HG03354 (cell line): ENCODE results near the gene CTDSPL.
"Not testable (repeated sequence)": the region's sequence is repeated elsewhere in the genome, so short reads cannot be mapped to it uniquely, and the experiment has no call there.

Experiments used
- ATAC-seq: cut with Tn5 transposase; IDR thresholded peaks from one replicate; pipeline ENCODE4 v1.9.1; 2021; ENCODE audit warnings: mild to moderate bottlenecking; ENCODE audit not compliant: unreplicated experiment, poor library complexity, severe bottlenecking

CTDSPL gene

DNA sequence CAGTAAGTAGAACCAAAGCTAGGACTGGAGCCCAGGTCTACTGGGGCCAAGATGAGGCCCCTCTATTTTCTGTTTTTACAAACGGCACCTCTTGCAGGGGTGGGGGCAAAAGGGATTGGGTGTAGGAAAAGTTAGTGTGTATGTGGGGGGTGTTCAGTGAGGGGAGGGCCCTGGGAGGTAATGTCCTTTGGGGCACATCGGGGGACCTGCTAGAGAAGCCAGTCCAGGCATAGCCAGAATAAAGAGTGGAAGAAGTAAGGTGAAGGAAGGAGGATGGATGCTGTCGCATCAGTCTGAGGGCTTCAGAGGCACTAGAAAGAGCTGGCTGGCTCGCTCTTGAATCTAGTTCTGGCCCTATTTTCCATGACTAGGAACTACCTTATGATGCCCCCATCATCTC, 165.2 kb downstream of the CTDSPL start:
- ATAC-seq, result no peak

DNA sequence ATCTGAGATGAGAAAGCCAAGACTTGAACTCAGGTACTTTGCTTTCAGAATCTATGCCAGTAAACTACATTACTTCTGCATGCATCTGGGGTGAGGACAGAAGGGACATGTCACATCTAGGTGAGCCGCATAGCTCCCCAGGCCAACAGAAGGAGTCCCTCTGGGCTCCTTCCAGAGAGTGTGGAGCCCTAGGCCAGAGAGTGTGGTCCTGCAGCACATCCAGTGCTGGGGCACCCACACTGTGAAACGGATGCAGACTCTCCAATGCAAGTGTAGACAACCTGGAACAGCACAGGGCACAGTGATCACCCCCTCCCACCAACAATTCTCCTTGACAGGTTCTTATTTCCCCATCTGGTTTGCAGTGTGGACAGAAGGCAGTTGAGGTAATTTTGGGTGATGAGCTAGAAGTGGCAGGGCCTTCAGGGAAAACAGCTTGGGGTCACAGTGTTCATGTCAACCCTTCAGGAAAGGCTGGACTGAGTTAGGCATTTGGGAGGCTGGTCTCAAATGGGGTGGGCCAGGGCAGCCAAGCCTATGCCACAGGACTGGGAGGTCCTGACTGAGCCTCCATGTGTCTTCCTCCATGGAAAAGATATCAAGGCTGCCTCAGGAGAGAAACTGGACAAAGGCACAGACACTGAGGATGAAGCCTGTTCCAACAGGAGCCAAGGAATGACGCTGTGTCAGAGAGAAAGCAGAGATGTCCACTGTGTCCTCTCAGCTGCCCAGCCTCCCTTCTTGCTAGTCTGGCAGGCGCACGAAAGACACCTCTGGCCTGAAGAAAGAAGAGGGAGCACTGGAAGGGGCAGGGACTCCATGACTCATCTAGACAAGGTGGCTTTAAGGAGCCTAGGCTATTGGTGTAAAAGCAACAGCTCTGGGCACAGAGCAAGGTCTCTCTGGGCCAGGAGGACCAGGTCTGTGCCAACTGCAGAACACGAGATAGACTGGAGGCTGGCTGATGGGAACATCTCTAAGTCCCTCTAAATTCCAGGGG, 166.1 kb downstream of the CTDSPL start:
- no peak for ATAC-seq

DNA sequence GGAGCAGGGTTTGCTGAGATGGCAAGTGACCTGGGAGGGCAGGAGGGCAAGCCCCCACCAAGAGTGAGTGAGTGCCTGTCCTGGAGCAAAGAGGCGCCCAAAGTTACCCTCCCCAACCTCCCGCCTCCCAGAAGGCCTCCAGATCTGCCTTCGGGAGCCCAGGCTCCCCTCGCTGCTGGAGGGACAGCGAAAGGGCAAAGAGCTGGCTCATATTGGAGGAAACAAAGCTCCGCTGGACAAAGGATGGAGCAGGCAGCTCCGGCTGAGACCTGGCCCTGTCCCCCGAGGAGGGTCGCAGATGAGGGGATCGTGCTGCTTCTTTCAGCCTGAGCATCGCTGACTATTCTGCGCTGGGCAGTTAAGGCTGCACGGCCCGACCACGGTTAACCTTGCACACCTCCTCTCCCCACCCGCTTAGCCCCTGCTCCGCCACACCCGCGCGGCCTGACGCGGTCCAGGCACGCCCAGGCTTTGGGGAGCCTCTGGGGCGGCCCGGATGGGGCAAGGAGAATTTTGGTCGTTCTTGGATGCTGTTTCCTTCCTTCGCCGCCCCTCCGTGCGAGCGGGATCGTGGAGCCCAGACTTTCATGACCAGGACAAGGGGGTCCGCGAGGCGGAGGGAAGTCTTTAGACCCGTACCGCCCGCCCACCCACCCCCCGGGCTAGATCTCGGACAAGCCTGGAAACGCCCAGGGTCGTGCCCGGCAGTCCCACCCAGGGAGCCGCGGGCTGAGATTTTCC, 167.1 kb downstream of the CTDSPL start:
- ATAC-seq, result no peak

GRCh38 chr3:38029400-38030125, 167.9 kb downstream of the CTDSPL start, which contains the start of gene PLCD1:
Gene PLCD1, minus strand, starts transcription at chr3:38029642. Its CDS starts 103 bp downstream, at chr3:38029539.
- no peak for ATAC-seq

DNA sequence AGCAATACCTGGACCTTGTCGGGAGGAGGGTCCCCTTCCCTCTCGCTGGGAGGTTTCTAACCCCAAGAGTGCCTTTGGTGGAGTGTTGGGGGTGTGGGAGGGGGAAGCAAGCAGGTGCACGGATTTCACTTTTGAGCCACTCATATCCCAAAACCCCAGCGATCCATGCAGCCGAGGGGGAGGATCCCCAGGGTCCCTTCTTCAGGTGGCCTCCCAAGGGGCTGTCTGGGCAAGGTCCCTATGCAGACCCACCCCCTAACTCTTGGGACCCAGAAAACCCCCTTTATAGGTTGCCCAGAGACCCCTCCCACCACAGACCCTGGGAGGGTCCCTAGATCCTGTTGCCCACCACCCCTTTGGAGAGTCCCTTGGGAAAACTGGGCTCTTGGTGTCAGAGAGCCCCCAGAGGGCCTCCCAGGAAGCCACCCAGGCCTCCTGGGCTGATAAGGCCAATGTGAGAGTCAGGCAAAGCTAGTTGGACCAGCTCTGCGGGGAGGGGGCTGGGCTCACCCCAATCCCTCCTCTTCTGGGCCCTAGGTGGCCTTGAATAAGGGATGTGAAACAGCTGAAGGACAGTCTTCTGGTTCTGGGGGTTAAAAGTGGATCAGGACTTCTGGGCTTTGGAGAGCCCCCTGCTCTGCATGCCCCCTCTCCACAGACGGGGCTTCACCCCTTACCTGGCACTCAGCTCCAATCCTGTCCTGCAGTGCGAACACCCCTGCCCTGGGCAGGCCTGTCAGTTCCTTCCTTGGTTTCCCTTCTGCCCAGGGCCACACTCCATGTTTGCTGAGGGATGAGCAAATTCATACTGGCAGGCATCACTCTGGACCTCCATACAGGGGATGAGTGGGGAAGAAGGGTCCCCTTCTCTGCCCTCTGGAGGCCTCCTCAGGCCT, 168.7 kb downstream of the CTDSPL start:
- no peak for ATAC-seq

DNA sequence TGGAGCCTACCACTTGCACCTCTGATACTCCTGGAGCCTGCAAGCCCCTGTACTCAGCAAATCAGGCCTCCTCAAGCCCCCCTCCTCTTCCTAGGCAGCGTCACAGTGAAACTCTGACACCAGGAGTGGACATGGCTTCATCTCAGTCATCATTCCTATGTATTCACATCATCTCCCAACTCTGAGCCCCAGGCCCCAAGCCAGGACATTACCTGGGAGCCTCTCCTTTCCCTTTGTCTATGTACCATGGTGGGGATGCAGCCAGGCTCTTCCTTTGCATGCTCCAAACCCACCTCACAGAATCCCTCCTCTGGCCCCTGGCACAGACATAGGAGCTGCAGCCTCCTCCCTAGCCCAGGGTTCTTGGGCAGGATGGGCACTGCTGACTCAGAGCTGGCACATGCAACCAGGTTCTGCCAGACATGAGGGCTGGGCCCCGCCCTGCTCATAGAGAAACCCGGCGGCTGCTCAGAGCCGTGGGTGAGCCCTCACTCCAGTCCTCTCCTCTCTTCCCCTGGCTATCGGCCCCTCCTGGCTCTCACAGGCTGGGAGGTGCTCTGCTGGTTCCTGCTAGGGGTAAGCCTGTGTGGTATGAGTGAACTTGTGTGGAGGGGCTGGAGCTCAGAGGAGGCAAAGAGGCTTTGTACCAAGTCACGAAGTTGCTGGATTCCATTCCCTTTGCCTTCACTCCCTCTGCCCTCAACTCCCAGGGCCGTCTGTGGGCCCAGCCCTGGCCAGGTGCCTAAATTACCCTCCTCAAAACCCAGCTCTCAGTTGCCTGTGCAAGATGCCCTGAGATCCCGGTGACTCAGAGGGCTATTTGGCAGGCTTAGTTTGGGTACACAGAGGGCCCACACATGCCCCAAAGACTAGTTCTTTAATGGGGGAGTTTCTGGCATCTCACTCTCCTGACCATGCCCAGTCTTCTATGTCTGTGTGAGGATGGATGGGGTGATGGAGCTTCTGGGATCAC, 169.6 kb downstream of the CTDSPL start:
- ATAC-seq, result no peak

- ATAC-seq, result no peak
Measured at GRCh38 chr3:38032328-38032865, 170.7 kb downstream of the CTDSPL start.

GRCh38 chr3:38033586-38033985, 171.9 kb downstream of the CTDSPL start:
- not testable (repeated sequence) for ATAC-seq
